GM18517 (cell line): ENCODE results near the gene SUSD3.
A peak's percentile ranks its signal among the peaks of the same experiment; 100 is the strongest.
"Not testable (repeated sequence)": the region's sequence is repeated elsewhere in the genome, so short reads cannot be mapped to it uniquely, and the experiment has no call there.

Source experiments
- ATAC-seq: cut with Tn5 transposase; IDR thresholded peaks from one replicate; pipeline ENCODE4 v1.9.1; 2021; ENCODE audit warnings: mild to moderate bottlenecking, moderate library complexity; ENCODE audit not compliant: unreplicated experiment

The SUSD3 gene

GRCh38 chr9:93091453-93092081 lies 33.1 kb downstream of the SUSD3 start:
- no peak for ATAC-seq

GRCh38 chr9:93092251-93092991 lies 33.9 kb downstream of the SUSD3 start:
- no peak for ATAC-seq

GRCh38 chr9:93093127-93093876 lies 34.8 kb downstream of the SUSD3 start:
- ATAC-seq: no peak

GRCh38 chr9:93093877-93094657 lies 35.6 kb downstream of the SUSD3 start:
- ATAC-seq: no peak

- no peak for ATAC-seq
These were observed 36.2 kb downstream of the SUSD3 start for GRCh38 chr9:93094658-93095204.

GRCh38 chr9:93095205-93096130 lies 37.0 kb downstream of the SUSD3 start:
- ATAC-seq: peak; percentile 53

GRCh38 chr9:93096131-93096802 lies 37.8 kb downstream of the SUSD3 start, which contains the start of gene CARD19:
CARD19 (plus strand) TSS chr9:93096217; CDS start chr9:93096346, 129 bp downstream.
- ATAC-seq: peak; percentile 39

GRCh38 chr9:93096811-93097382 lies 38.4 kb downstream of the SUSD3 start:
- no peak for ATAC-seq

- no peak for ATAC-seq
These were observed 39.2 kb downstream of the SUSD3 start for GRCh38 chr9:93097511-93098201.

- no peak for ATAC-seq
These were observed 39.9 kb downstream of the SUSD3 start for GRCh38 chr9:93098236-93098946.

- ATAC-seq: no peak
These were observed 41.2 kb downstream of the SUSD3 start for GRCh38 chr9:93099551-93100275.

GRCh38 chr9:93100276-93100636 lies 41.8 kb downstream of the SUSD3 start:
- ATAC-seq: no peak

GRCh38 chr9:93101086-93101485 lies 42.6 kb downstream of the SUSD3 start:
- ATAC-seq: not testable (repeated sequence)

- ATAC-seq: no peak
These were observed 47.1 kb downstream of the SUSD3 start for GRCh38 chr9:93105620-93106019.

- no peak for ATAC-seq
These were observed 48.8 kb downstream of the SUSD3 start for GRCh38 chr9:93107151-93107824.

- ATAC-seq: no peak
These were observed 49.3 kb downstream of the SUSD3 start for GRCh38 chr9:93107825-93108161.
